ENCODE data around the gene PPP2R5B.

The PPP2R5B gene

DNA sequence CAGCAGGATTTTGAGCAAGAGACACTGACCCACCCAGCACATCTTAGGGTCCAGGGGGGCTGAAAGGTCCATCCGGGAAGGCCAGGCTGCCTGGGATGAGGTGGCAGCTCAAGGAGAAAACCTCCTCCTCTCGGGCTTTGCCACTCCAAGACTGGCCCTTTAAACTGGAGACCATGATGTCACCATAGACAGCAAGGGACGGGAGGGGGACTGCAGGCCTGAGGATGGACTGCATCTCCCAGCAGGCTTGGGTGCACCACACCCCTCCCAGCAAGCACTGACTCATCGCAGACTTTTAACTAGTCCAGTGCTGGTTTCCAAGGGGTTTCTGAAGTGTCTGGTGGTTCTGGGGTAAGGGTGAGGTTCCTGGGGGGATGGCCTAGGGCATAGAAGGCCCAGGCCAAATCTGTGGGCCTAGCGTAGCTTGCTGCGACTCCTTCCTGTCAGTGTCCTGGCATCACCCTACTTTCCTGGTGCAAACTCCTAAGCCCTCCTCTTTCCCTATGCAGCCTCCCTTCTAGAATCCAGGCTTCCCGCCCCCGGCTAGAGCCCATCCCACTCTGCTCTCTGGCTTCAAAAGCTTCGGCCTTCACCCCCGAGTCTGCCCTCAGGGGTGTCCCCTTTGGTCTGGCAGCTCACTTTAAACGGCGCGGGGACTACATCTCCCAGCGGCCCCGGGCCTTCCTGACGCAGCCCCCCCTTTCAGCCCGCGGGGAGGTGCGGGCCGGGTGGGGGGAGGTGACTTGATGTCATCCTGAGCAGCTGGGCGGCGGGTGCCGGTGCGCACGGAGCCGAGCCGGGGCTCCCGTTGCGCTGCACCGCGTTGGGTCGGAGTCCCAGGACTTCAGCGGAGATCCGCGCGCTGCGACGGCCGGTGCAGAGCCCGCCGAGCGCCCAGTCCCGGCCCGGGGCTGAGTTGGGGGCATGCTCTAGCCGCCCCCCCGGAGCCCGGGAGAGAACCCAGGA is at the start of gene PPP2R5B:
TSS of gene PPP2R5B (plus strand) at position 746 of the 966 bp plus-strand sequence. CDS start 1,046 bp downstream, outside the sequence.
- peak; percentile 90 to 92 for DNase-seq

DNA sequence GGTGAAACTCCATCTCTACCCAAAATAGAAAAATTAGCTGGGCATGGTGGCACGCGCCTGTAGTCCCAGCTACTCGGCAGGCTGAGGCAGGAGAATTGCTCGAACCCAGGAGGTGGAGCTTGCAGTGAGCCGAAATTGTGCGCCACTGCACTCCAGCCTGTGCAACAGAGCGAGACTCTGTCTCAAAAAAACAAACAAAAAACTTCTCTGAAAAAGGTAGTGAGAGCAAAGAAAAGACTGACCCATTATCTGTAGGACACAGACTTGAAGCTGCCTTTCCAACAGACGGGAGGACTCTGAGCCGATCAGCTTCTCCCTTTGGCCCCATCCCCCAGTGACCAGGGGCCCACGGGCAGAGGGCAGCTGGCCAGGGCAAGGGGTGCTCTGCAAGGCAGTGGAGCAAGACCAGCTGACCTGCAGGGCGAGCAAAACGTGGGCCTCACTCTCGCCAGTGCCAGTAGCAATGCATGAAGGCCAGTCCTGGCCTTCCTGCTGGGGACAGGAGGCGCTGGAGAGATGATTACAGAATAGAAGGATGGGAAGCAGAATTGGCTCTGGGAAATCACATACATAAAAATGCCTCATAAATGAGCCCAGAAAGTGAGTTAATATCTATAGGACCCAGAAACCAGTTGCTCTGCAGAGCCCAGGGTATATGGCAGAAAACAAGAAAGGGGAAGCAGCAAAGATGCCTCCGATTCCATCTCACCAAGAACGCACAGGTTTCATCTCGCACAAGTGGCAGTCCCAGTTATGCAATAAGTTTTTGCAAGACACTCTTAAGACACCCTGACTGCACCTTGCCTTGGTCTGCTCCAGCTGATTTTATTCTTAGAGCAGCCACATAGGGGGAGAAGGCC is 48.9 kb upstream of the PPP2R5B start:
- no peak for DNase-seq

DNA sequence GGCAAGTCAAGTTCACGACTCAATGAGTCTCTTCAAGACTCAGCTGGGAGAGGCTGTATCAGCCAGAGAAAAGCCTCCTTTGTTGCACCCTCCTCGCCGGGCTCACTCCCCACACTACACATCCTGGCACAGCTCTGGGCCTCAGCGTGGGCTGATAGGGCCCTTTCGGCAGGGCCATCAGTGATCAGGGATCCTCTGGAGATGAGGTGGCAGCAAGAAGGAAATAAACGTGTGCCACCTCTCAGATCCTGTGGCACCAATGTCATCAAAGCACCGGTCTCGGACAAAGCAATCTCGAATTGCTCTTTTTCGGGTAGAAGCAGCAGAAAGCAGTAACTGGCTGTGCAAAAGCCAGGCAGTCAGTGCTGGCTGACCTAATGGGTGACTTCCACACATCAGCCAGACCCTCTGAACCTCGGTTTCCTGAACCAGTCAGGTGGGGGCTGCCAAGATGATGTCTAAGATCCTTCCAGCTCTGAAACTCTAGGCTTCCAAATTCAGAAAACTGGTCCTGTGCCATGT is 48.2 kb upstream of the PPP2R5B start:
- no peak for DNase-seq

DNA sequence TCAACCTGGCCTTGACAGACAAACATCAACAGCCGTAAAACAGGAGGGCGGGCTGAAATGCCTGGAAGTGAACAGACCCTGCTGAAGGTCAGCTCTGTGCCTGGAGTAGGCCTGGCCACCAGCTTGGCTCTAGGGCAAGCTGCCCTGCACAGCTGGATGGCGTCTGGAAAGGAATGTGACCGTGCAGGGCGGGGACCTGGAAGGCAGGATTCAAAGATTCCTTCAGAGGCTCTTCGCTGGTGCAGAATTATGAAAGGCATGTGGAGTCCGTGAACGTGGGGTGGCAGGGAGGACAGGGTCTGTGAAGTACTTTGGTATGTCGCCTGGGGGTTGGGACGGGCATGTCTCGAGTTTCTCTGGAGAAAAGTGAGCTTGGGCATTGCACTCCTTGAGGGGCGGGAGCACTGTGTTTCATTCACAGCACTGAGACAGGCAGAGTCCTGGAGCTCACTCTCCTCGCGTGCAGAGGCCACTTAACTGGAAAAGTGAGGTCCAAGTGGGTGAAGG is 47.6 kb upstream of the PPP2R5B start:
- DNase-seq, result no peak

DNA sequence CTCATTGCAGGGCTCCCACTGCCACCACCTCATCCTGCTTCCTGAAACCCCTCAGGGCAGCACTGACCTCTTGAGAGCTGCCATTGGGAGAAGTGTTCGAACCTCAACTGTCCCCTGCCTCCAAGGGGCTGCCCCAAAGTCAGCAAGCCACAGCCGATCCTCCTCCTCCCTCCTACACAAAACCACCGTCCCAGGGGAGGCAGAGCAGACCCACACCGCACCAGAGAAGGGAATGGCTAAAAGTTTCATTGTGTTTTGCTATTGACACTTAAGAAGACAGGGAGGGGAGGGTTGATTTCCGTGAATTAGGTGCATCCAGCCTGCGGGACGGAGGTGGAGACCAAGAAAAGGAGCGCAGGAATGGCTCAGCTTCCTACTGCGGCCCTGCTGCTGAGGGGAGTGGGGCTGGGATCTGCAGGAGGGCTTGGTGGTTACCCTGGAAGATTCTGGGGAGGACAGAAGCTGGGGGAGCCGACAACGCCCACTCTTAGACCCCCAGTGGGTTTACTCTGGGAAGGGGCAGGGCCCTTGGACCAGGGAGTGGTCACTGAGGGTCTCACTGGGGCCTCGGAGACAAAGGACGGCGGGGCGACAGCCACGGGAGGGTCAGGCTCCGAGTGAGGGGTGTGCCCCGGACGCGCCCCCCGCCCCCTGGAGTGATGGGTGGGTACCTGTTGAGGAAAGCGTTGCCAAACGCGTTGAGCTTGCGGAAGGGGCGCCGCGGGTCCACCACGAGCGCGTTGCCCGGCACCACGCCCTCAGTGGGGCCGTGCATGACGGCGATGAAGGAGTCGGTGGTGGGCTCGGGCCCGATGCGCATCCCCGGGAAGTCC is 46.9 kb upstream of the PPP2R5B start:
- no peak for DNase-seq

DNA sequence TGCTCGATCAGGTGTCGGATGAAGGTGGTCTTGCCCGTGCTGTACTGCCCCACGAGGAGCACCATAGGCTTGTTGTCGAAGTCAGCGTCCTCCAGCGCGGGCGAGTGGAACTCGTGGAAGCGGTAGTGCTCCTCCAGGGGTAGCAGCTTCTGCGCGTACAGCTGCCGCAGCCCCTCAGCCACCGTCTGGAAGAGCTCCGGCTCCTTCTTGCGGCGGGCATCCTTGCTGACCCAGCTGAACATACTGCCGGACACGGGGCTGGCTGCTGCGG is 46.3 kb upstream of the PPP2R5B start:
- no peak for DNase-seq

DNA sequence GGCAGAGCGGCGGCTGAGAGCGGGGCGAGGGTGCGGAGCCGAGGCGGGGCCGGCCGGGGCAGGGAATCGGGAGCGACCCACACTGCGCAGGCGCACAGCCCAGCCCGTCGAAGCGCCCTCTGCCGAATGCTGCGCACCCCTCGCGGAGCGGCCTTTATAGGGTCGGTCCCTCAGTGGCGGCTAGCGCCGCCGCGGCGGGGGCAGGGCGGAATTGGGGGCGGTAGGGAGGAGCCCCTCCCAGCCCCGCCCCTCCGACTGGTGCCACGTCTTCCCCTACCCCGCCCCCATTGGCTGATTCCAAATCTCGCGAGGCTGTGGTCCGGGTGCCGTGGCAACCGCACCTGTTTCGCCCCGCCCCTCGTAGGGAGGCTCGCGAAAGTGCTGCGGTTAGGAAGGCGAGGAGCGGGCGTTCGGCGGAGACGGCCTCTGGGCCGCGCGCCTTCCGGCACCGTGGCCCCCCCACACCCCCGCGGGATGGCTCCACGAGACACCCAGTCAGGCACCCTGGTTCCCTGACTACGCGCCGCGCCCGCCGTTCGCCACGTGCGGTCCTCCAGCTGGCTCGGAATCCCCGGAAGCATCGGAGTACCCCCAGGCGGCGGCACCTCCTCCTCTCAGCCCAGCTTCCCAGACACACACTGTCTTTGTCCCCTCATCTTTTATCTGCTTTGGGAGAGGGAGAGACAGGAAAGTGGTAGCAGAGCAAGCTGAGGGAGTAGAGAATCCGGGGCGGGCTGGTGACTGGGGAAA is 45.8 kb upstream of the PPP2R5B start, which contains the start of gene EHD1:
TSS of gene EHD1 (minus strand) at position 128 of the 750 bp plus-strand sequence. CDS start 157 bp downstream, outside the sequence.
- DNase-seq, result peak; percentile 99 to 100

DNA sequence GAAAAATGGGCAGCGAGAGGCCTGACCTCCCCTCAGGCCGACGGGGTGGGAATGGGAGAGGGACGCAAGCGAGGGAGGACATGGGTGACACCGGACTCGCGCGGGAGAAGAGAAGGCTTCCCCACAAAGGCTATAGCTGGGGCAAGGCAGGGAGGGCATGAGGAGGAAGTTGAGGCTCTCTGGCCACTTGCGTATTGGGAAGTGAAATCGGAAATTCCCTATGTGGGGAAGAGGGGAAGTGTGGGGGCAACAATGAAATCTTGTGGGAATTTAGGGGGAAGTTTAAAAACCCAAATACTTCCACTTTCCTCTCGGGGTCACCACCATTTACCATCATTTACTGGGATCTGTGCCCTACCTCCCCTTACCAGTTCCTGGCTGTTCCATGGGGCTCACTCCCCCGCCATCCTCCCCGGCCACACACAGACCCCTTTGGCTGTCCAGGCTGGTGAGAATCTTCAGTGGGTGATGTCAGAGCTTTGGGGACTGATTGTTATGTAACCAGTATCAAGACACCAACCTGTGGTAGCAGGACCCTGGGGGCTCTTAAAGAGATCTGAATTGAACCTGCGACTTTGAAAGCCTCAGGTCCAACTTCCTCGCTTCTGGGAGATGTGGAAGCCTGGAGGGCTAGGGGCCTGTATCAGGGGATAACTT is 45.1 kb upstream of the PPP2R5B start:
- DNase-seq, result peak; percentile 39 to 60

DNA sequence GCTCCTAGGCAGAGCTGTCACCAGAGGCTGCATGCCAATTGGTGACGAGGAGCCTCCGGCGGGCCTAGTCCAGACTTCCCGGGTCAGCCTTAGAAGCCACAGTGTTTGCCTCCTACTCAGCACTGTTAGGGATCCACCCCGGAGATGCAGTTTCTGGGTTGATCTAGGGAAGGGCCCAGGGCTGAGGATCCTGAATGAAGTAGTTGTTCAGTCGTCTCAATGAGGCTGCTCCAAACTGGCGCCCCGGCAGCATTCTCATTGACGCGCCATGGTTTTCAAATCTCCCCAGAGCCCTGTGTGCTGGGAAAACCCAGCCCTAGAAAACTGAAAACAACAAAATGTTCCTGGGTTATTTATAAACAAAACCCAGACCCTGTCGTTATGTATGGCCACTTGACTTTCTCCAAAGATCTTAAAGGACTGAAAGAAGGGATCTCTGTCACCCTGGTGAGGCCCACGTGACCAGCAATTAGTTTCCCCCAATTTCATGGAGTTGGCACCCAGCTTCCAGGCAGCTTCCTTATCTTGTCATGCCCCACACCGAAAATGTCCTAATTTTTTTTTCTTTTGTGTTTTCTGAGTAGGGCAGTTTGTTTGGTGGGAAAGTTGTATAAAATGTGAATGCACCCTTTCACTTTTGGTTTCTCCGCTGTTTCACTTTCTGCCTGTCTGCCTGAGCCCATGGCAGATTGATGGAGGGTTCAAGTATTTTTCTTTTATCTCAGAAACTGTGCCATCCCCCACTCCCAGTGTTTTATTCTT is 44.1 kb upstream of the PPP2R5B start:
- peak in 1 of 2 donors; percentile 71 for DNase-seq

DNA sequence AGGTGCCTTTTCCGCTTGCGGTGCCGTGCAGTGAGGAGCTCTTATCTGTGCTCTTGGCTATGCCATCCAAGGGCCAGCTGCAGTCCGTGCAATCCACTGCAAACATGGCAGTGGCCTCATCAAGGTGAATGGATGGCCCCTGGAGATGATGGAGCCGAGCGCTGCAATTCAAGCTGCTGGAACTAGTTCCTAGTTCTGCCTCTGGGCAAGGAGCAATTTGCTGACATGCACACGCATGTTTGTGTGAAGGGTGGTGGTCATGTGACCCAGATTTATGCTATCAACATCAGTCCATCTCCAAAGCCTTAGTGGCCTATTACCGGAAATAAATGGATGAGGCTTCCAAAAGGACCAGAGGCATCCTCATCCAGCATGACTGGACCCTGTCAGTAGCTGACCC is 43.0 kb upstream of the PPP2R5B start:
- no peak for DNase-seq

DNA sequence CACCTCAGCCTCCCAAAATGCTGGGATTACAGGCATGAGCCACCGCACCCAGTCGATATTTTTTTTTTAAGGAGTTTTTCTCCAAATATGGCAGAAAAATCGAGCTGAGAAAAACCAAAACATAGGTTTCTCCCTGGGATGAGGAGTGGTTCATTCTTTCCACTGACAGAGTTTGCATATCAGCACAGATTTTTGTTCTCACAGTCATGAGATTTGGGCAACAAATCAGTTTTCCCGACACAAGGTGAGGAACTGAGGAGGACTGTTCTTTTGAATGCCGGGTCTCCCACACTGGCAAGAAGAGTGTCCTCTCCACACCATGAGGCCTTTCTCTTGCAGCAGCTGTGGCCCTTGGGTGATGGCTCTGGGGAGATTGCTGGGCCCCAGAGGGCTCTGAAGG is 42.2 kb upstream of the PPP2R5B start:
- no peak for DNase-seq

DNA sequence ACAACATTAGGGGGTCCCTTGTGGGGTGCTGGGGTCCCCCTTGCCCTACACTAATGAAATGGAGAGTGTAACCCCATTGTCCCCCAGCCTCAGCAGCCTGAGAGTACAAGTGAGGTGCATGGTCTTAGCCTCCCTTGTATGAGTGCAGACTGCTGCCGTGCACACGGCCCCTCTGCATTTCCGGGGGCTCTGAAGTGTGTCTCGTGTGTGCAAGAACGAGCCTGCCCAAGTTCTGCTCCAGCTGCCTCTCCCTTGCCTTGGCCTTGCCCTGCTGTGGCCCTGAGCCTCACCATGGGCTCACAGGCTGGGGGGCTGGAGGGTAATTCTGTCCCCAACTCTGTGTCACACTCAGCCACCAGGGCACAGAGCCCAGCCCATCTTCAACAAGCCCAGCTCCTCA is 40.9 kb upstream of the PPP2R5B start:
- no peak for DNase-seq

DNA sequence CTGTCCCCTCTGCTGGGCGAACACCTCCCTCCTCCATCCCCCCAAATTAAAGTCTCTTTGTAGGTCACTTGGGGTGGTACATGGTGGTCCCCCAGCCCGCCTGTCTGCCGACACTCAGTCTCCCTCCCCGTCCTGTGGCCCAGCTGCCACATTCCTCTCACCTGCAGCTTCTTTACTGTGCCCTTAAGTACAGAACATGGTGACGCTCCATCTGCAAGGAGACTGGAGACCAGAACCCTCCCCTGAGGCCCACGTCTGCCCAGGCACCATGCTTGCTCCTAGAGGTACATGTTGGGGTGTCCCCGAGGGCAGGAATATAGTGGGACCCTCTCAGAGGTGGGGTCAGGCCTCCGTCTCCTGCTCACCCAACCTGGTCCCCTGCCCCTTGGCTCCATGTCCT is 40.5 kb upstream of the PPP2R5B start:
- no peak for DNase-seq

DNA sequence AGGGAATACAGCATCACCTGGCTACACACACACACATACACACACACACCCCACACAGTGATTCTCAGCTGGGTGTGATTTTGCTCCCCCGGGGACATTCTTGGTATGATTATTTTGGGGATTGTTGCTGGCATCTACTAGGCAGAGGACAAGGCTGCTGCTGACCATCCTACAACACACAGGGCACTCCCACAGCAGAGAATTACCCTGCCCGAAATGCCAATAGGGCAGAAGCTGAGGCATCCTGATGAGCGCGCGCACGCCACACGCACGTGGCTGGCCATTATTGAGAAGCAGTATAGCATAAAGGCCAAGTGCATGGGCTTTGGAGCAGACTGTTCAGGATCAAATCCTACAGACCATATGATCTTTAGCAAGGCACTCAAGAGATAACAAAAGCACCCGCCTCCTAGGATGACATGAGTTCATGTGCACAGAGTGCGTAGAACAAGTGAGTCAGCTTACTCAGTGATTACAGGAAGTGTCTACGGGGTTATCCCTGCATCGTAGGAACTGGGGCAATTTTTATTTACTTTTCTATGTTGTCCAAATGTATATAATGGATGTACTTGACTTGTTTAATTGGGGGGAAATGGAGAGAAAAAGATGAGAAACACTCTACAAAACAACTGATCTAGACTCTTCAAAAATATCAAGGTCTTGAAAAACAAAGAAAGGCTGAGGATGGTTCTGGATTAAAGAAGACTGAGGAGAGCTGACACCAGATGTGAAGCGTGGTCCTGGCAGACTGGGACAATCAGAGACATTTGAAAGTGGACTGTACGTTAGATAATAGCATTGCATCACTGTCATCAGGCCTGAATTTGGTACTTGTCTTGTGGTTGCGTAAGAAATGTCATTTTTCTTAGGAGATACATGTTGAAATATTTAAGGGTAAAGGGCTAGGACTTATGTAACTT is 38.9 kb upstream of the PPP2R5B start:
- peak; percentile 53 to 61 for DNase-seq

DNA sequence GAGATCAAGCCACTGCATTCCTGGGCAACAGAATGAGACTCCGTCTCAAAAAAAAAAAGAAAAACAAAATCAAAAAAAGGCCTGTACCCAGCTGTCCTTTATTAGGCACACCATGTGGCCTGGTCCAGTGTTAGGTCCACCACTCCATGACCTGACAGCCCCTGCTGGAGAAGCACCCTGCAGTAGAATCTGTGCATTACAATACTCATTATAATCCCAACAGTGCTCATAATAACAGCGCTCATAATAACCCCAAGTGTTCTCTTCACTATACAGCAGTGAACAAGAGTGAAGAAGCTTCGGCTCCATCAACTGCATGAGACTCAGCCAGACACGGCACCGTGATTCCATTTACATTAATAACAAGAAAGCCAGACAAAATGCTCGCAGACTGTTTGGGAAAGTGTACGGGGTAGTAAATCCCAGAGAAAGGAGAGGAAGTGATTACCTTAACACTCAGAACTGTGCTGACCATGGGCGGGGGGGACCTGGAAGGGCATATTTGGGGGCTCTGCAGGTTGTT is 37.2 kb upstream of the PPP2R5B start:
- DNase-seq, result no peak

DNA sequence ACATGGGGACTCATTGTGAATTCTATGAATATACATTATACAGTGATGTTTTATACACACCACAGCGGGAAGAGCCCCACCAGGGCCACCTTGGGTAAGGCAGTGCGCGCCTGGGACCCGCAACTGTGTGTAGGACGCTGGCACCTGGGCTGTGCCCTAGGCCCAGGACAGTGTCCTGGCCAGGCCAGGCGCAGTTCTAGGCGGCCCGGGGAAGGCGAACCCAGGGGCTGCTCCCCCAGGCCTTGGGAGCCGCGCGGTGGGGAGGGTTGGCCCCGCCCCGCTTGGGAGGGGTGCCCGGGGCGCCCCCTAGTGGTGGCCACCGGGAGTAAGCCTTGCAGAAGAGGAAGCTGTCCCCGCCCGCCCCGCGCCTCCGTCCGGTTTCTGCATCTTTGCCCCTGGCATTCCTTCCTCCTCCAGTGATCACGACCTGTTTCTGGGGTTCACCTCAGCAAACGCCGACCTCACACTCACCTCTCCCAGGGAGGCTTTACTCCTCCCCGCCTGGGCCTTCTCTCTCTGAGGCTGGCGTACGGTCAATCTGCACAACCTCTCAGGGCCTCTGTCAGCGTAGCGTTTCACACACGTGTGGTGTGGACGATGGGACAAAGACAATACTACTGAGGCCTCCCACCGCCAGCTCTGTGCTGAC is 36.6 kb upstream of the PPP2R5B start:
- peak; percentile 81 to 87 for DNase-seq

DNA sequence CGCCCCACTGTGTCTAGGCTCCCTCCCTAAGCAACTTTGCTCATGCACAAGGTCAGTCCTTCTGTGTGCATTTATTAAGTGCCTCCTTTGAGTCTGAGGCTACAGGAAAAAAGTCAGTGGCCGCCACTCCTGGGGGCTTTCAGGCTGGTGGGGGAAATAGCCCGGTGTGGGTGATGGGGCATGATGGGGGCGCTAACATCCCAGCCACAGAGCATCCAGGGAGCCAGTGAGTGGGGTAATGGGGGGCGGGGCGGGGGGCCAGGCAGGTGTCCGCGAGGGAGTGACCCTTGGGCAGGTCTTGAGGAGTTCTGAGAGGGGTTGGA is 36.1 kb upstream of the PPP2R5B start:
- DNase-seq, result no peak

DNA sequence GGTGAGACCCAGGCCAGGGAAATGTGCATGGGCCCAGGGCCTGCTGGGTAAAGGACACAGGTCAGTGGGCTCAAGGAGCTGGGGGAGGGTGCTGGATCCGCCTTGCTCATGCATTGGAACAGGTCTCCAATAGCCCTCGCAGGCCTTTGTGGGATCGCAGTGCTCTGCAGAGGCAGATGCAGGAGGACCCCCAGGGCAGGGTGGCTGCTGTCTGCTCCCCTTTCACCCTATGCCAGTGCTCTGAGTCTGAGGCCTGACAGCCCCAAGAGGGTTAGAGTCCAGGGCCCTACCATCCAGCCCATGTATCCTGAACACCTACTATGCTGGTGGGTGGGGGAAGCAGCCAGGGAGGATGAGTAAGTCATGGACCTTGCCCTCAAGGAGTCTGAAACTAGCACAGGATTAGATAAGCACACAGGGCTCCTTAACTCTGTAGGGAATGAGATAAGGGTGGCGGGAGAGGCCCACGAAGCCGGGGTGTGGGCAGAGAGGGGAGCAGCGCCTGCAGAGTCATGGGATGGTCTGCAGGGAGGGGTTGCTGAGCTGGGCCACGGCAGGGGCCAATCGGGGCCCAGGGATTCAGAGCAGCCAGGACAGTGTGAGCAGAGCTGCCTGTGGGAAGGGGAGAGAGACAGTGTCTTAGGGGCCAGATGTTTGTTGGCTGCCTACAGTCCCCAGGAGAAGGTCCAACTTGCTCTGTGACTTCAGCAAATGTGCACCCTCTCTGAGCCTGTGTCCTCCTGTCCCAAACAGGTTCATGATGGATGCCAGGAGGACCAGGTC is 35.6 kb upstream of the PPP2R5B start:
- no peak for DNase-seq

Data from CD4-positive, alpha-beta T cell treated with Interferon alpha-2 for 1 hour (primary cell).